Endothelial cell of umbilical vein (primary cell): ENCODE measurements around the gene CCAR1. TPM values are rescaled to one million over a fixed set of nuclear protein-coding genes. Genes with fewer than 3 reads are reported as not detected.

ENCODE experiments used
- BruUV-seq: library from RNA; stranded (reverse); fragments of 400-500 nt; replicated peaks from 2 replicates; lab custom pipeline; 2021; lab: Mats Ljungman, UMichigan
- CTCF ChIA-PET: fragments of 300-600, 350-600 bp; sonication (Branson Sonifier 250); formaldehyde crosslinking; loops from one replicate; lab custom pipeline; 2021; ENCODE audit warnings: antibody characterized with exemption, inconsistent platforms; lab: Charles Lee
- POLR2A ChIA-PET: fragments of 300-600, 350-600 bp; sonication (Branson Sonifier 250); formaldehyde crosslinking; loops from one replicate; lab custom pipeline; 2021; ENCODE audit warnings: antibody characterized with exemption, inconsistent platforms; lab: Charles Lee
- DNase-seq: peaks from one replicate; pipeline ENCODE4 v3.0.0-alpha.2; 2011; ENCODE audit warnings: low read depth, low spot score
- FAIRE-seq: peaks from 2 replicates; lab custom pipeline; 2011; peaks lifted over from hg19 to GRCh38; lab: Jason Lieb, UNC
- H2AFZ ChIP-seq: 2 replicates; pipeline ENCODE4 v1.6.0; 2012; ENCODE audit warnings: low read depth, low read length, control low read depth, inconsistent platforms
- H3K27ac ChIP-seq: 2 replicates; pipeline ENCODE4 v1.5.1; 2011; ENCODE audit warnings: low read depth, mild to moderate bottlenecking, control low read depth, low read length, moderate library complexity; ENCODE audit not compliant: insufficient read depth
- H3K27me3 ChIP-seq, 2 experiments: 2 replicates each; pipeline versions ENCODE4 v1.6.0 to v1.6.1; 2011; ENCODE audit warnings: low read length in 2 of 2, mixed read lengths in 1 of 2; ENCODE audit not compliant: control insufficient read depth in 2 of 2, insufficient read depth in 2 of 2
- H3K36me3 ChIP-seq, 2 experiments: 2 replicates in 1 of 2; 3 replicates in 1 of 2; pipeline ENCODE4 v1.5.1; 2011; ENCODE audit warnings: low read length in 2 of 2, mild to moderate bottlenecking in 1 of 2, moderate library complexity in 1 of 2; ENCODE audit not compliant: control insufficient read depth in 2 of 2, insufficient read depth in 2 of 2; ENCODE audit errors: extremely low read depth in 1 of 2
- H3K4me1 ChIP-seq: 3 replicates; pipeline ENCODE4 v1.5.1; 2011; ENCODE audit warnings: mild to moderate bottlenecking, low read length; ENCODE audit not compliant: control insufficient read depth, insufficient read depth; ENCODE audit errors: extremely low read depth
- H3K4me2 ChIP-seq: 2 replicates; pipeline ENCODE4 v1.6.1; 2011; ENCODE audit warnings: low read length, control low read depth, mixed read lengths; ENCODE audit not compliant: insufficient read depth
- H3K4me3 ChIP-seq, 3 experiments: fragments of 200-600 bp in 1 of 3; sonication (generic), shearing (Covaris generic) in 1 of 3; replicated peaks in 1 of 3; 2 replicates each; pipeline ENCODE4 v1.5.1; 2011 to 2016; ENCODE audit warnings: control low read depth in 3 of 3, low read length in 3 of 3, mild to moderate bottlenecking in 2 of 3, inconsistent platforms in 1 of 3, low read depth in 1 of 3, moderate library complexity in 1 of 3; ENCODE audit not compliant: insufficient read depth in 1 of 3
- H3K79me2 ChIP-seq: 2 replicates; pipeline ENCODE4 v1.6.0; 2012; ENCODE audit warnings: low read length, inconsistent platforms; ENCODE audit not compliant: control insufficient read depth, insufficient read depth
- H3K9ac ChIP-seq: replicated peaks from 2 replicates; pipeline ENCODE3; 2011; ENCODE audit warnings: low read length, control low read depth; ENCODE audit not compliant: insufficient read depth; ENCODE audit errors: extremely low read depth
- H3K9me1 ChIP-seq: replicated peaks from 3 replicates; pipeline ENCODE4 v1.6.0; 2011; ENCODE audit warnings: mild to moderate bottlenecking, low read length; ENCODE audit not compliant: control insufficient read depth, insufficient read depth; ENCODE audit errors: extremely low read depth
- H3K9me3 ChIP-seq: replicated peaks from 2 replicates; pipeline ENCODE4 v1.5.1; 2012; ENCODE audit warnings: low read length, inconsistent platforms; ENCODE audit not compliant: control insufficient read depth, insufficient read depth
- H4K20me1 ChIP-seq: replicated peaks from 2 replicates; pipeline ENCODE3; 2011; ENCODE audit warnings: mild to moderate bottlenecking, low read length; ENCODE audit not compliant: control insufficient read depth, insufficient read depth; ENCODE audit errors: extremely low read depth
- EZH2 ChIP-seq: IDR thresholded peaks from 2 replicates; pipeline ENCODE4 v1.6.1; 2012; ENCODE audit warnings: borderline replicate concordance, low read depth, mild to moderate bottlenecking, moderate library complexity, low read length, inconsistent platforms; ENCODE audit not compliant: severe bottlenecking
- FOS ChIP-seq: IDR thresholded peaks from 2 replicates; pipeline ENCODE4 v1.6.1; 2011; ENCODE audit warnings: mild to moderate bottlenecking, low read length, moderate library complexity, borderline replicate concordance; ENCODE audit not compliant: insufficient read depth
- GATA2 ChIP-seq: IDR thresholded peaks from 2 replicates; pipeline ENCODE4 v1.7.0; 2011; ENCODE audit warnings: low read depth, mild to moderate bottlenecking, moderate library complexity, mixed read lengths, low read length; ENCODE audit not compliant: insufficient read length, insufficient read depth
- JUN ChIP-seq: IDR thresholded peaks from 2 replicates; pipeline ENCODE4 v1.6.1; 2011; ENCODE audit warnings: borderline replicate concordance, low read depth; ENCODE audit not compliant: insufficient read length, insufficient read depth
- MYC ChIP-seq: IDR thresholded peaks from one replicate; pipeline ENCODE4 v1.6.1; 2011; ENCODE audit warnings: mild to moderate bottlenecking, low read depth, low read length
- POLR2A ChIP-seq: IDR thresholded peaks from 2 replicates; pipeline ENCODE4 v1.6.1; 2012; ENCODE audit warnings: low read depth, mild to moderate bottlenecking, control low read depth, low read length
- POLR2AphosphoS5 ChIP-seq: IDR thresholded peaks from 2 replicates; pipeline ENCODE4 v1.6.1; 2012; ENCODE audit warnings: low read depth, mild to moderate bottlenecking, control low read depth, low read length, moderate library complexity; ENCODE audit not compliant: insufficient read depth
- dilution Hi-C: fragments of 300-500 bp; cut with MboI; formaldehyde crosslinking; loops from one replicate; pipeline ENCODE4 v1.15.0; 2019; ENCODE audit warnings: low sequenced_read_pairs; ENCODE audit not compliant: extremely low pct_ligation_motif_present
- intact Hi-C: fragments of 100-400 bp; cut with micrococcal nuclease; formaldehyde crosslinking; loops from one replicate; pipeline ENCODE4 v1.10.0; 2022
- polyA plus RNA-seq, 4 experiments: library from polyadenylated mRNA; depleted of rRNA in 3 of 4; stranded (reverse) in 3 of 4; unstranded in 1 of 4; fragments of >200 nt; gene quantifications; 2 replicates each; pipeline versions ENCODE4 v1.2.1 to v1.2.3, GENCODE V29; 2011 to 2012; ENCODE audit warnings: missing spikeins in 1 of 4
- total RNA-seq: library from RNA; stranded (reverse); gene quantifications from 2 replicates; pipeline ENCODE4 v1.2.3, GENCODE V29; 2021
- TF ChIP-seq, protein P1 (sequence below): IDR thresholded peaks from 2 replicates; pipeline ENCODE4 v1.6.1; 2011; ENCODE audit not compliant: insufficient read depth, insufficient read length
- TF ChIP-seq, protein P2 (sequence below), 2 donors: IDR thresholded peaks; 1 replicate in 1 of 2; 2 replicates in 1 of 2; pipeline ENCODE4 v1.5.1; 2011; ENCODE audit warnings: low read length in 2 of 2, mild to moderate bottlenecking in 2 of 2, moderate library complexity in 2 of 2, control low read depth in 1 of 2, inconsistent platforms in 1 of 2, low read depth in 1 of 2; ENCODE audit not compliant: insufficient read depth in 1 of 2; ENCODE audit errors: extremely low read depth in 1 of 2

CCAR1 gene
- total and polyA plus RNA-seq, 2 donors (not counting 3 experiments of a cell fraction or from before 2014, with no cell fraction given), result 59.8 to 92.9 TPM

DNA sequence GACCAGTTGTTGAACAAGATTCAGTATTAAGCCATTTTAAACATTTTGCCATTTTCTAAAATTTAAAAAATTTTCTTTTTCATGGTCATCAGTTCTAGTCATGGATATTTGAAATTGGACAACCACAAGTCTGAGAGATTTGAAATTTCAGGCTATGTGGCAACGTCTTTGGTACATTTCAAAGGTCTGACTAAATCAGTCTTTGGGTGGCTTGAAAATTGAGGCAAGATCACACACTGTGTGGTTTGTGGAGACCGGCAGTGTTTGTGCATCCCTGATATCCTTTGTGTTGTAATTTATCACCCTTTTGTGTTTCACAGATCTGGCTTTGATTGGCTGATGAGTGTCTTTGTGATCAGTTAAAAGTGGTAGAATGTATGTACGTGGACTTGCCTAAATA lies 35.7 kb downstream of the CCAR1 start:
- no peaks in the 10 kb centered on the region for H3K9me1 ChIP-seq
- H3K4me3 ChIP-seq, result no peak overlapping the region
- FAIRE-seq (no peak), DNase-seq (no peak)
- no peaks in the 10 kb centered on the region for H3K9me3 ChIP-seq
- no peaks in the 10 kb centered on the region for H4K20me1 ChIP-seq
- BruUV-seq, result no TSS peak
- peaks cover 30 to 57% of the 10 kb centered on the region in 2 experiments for H3K36me3 ChIP-seq
- dilution Hi-C loops, result no loop called here
- no peaks in the 10 kb centered on the region for H3K79me2 ChIP-seq
- ChIA-PET POLR2A (no interaction called here), CTCF (no interaction called here)
- no peak overlapping the region for H3K4me2 ChIP-seq
- H2AFZ ChIP-seq, result no peak overlapping the region
- TF ChIP-seq GATA2, result no peak
- no peak for TF ChIP-seq EZH2
- no peak for TF ChIP-seq POLR2A
- TF ChIP-seq, protein P1, sequence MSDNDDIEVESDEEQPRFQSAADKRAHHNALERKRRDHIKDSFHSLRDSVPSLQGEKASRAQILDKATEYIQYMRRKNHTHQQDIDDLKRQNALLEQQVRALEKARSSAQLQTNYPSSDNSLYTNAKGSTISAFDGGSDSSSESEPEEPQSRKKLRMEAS, result no peak
- no peak for TF ChIP-seq JUN
- TF ChIP-seq POLR2AphosphoS5, result no peak
- TF ChIP-seq MYC, result no peak
- TF ChIP-seq FOS, result no peak
- TF ChIP-seq, protein P2, sequence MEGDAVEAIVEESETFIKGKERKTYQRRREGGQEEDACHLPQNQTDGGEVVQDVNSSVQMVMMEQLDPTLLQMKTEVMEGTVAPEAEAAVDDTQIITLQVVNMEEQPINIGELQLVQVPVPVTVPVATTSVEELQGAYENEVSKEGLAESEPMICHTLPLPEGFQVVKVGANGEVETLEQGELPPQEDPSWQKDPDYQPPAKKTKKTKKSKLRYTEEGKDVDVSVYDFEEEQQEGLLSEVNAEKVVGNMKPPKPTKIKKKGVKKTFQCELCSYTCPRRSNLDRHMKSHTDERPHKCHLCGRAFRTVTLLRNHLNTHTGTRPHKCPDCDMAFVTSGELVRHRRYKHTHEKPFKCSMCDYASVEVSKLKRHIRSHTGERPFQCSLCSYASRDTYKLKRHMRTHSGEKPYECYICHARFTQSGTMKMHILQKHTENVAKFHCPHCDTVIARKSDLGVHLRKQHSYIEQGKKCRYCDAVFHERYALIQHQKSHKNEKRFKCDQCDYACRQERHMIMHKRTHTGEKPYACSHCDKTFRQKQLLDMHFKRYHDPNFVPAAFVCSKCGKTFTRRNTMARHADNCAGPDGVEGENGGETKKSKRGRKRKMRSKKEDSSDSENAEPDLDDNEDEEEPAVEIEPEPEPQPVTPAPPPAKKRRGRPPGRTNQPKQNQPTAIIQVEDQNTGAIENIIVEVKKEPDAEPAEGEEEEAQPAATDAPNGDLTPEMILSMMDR (IDR thresholded peaks at IDR 0.05; ENCODE audit: extremely low read depth in 1 of 2, insufficient read depth in 1 of 2, low read depth in 1 of 2, low read length in 2 of 2), result no peak
- H3K4me1 ChIP-seq, result no peaks in the 10 kb centered on the region
- intact Hi-C loops, result no loop called here
- H3K9ac ChIP-seq, result no peak overlapping the region
- no peak overlapping the region for H3K27ac ChIP-seq
- H3K27me3 ChIP-seq, result no peaks in the 10 kb centered on the region
